ENCODE data around the gene SCGN.

The SCGN gene

DNA sequence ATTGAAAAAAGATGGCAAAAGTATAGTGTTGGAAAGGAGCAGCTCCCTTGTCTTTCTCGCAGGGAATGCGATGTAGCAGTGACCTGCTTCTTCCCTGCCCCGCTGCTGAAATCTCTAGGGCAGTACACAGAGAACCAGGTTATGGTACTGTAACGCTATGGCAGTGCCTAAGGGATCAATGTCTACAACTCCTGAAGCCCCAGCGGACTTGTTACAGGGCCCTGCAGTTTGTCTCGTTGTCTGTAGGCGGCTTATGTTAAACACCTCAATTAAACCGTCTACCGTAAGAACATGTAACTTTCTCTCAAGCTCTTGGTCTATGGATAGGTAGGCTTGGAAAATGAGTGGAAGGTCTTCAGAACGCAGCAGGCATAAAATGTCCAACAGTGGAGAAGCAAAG is 57.7 kb downstream of the SCGN start:
- TF ChIP-seq GATA2 (IDR thresholded peaks at IDR 0.05; ENCODE audit: low read depth, low read length) (no peak), GATA3 (IDR thresholded peaks at IDR 0.05; ENCODE audit: low read depth, low read length) (no peak)

DNA sequence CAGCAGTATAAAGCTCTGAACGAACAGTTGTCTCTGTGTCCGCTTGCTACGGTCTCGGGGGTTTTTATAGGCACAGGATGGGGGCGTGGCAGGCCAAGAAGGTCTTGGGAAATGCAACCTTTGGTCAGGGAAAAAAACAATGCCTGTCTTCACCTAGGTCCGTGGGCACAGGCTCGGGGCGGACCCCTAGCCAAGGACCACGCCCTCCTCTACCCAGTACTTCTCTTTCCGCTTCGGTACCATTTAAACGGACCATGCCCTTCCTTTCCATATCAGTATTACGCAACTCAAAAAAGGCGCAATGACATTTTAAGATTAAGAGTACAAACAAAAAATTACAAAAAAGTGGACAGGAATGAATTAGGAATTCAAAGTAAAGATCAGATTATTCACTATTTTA is 58.3 kb downstream of the SCGN start:
- TF ChIP-seq GATA2 (IDR thresholded peaks at IDR 0.05; ENCODE audit: low read depth, low read length) = no peak
- TF ChIP-seq GATA3 (IDR thresholded peaks at IDR 0.05; ENCODE audit: low read depth, low read length) = no peak

DNA sequence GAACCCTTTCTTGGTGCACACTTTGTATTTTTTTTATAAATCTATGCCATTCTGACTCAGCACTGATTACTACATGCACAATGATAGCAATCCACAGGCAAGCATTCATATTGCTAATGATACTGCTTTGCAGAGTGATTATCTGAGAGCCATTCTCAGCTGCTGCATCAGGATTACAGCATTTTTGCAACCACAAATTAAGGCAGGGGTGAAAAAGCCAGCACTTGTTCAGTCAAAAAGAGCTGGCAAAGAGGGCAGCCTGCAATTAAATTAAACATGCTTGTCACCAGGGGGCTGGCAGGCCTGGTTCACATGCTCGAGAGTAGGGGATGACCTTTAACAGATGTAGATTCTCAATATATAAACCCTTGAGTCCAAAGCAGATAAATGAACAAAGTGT is 61.8 kb downstream of the SCGN start:
- no peak for TF ChIP-seq GATA3 (IDR thresholded peaks at IDR 0.05; ENCODE audit: low read depth, low read length)
- TF ChIP-seq GATA2 (IDR thresholded peaks at IDR 0.05; ENCODE audit: low read depth, low read length) = no peak; the same call in 1 of the 2 replicates

DNA sequence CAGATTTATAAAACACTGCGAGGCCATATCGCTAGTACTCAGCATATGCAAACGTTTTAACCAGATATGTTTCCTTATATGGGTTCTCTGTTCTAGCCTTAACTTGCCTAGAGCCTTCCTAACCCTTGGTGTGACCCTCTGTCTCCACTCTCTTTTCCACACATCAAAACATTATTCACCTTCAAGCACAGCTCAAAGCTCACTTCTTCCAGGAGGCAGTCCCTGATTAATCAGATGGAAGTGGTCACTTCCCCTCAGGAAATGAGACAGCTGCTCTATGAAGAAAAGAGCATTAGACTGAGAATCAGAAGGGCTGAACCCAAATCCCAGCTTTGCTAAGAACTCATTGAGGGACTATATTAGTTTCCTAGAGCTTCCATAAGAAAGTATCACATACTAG is 62.8 kb downstream of the SCGN start:
- TF ChIP-seq GATA2 (IDR thresholded peaks at IDR 0.05; ENCODE audit: low read depth, low read length) = no peak
- TF ChIP-seq GATA3 (IDR thresholded peaks at IDR 0.05; ENCODE audit: low read depth, low read length) = no peak

DNA sequence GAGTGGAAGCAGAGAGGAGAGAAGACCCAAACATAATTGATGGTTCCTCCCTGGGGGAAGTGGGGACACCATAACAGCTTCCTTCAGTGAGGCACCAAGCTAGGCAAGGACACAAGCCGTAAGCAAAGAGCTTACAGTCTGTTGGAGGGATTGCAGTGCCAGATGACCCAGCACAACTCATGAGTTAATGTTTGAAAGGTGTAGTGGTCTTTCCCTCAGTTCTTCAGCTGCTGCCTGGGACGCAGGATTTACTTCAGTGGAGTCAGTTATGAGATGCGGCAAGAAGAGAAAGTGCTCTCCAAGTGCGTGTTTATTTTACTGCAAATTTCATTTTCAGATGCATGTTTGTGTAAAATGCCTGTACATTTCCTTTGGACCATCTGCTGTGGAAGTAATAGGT is 63.8 kb downstream of the SCGN start:
- no peak for TF ChIP-seq GATA2 (IDR thresholded peaks at IDR 0.05; ENCODE audit: low read depth, low read length)
- TF ChIP-seq GATA3 (IDR thresholded peaks at IDR 0.05; ENCODE audit: low read depth, low read length) = no peak

DNA sequence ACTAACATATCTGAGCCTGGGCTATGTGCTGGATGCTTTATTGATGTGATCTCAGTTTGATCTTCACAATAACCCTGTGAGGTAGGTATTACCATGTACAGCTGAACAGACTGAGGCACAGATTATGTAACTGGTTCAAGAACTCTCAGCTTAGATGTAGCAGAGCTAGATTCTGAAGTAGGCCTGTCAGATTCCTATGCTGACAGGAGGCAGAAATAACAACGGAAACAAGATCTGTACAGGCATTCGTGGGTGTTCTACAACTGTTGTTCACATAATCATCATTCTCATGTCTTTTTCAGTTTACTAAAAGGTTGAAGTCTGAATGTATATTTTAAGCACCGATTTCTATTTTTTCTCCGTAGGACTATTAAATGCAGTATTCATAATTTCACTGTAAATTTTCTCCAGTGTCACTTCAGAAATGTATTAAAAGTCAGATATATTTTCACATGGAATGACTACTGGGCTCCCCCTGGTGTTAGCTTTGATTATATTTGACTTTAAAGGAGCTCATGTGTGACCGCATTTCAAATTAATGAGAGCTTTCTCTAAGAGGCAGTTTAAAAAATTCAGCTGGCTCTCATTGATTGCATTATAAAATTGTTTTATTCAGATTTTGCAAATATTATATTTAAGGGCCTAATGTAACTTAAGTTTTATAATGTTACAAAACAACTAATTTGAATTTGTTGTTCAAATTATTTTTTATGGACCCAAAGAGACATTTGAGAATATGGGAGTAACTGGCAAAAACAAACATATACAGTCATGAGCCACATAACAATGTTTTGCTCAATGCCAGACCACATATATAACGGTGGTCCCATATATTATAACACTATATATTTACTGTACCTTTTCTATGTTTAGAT is 66.1 kb downstream of the SCGN start:
- TF ChIP-seq GATA3 (IDR thresholded peaks at IDR 0.05; ENCODE audit: low read depth, low read length) = no peak
- no peak for TF ChIP-seq GATA2 (IDR thresholded peaks at IDR 0.05; ENCODE audit: low read depth, low read length)

DNA sequence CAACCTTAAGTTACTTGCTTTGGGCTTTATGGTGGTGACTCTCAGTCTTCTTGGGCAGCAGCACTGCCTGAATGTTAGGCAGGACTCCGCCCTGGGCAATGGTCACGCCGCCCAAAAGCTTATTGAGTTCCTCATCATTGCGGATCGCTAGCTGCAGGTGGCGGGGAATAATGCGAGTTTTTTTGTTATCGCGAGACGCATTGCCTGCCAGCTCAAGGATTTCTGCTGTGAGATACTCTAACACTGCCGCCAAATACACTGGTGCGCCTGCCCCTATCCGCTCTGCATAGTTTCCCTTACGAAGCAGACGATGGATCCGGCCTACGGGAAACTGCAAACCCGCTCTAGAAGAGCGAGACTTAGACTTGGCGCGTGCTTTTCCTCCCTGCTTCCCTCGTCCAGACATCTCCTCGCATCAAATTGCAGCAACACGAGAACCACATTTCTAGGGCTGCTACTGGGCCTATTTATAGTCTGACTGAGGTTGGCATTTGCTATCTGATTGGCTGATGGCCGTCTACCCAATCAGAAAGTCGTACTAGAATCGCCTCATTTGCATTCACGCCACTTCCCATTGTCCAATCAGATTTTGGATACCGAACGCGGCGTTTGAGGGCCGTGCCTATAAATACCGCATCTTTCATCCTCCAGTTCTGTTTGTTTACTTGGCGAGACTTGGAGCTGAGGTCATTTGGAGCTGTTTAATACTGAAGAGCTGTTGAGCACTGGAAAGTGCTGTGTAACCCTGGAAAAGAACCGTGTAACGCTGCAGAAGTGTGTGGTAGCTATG is 74.3 kb downstream of the SCGN start:
- TF ChIP-seq GATA3 (IDR thresholded peaks at IDR 0.05; ENCODE audit: low read depth, low read length) (no peak), GATA2 (IDR thresholded peaks at IDR 0.05; ENCODE audit: low read depth, low read length) (no peak)

DNA sequence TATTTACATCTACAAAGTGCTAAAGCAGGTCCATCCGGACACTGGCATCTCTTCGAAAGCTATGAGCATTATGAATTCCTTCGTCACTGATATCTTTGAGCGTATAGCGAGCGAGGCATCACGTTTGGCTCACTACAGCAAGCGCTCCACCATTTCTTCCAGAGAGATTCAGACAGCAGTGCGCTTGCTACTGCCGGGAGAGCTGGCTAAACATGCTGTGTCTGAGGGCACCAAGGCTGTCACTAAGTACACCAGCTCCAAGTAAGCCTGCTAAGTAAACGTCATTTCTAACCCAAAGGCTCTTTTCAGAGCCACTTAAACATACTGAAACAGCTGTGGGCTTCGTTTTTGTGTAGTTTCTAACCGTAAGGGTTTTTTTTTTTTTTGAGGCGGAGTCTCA is 75.0 kb downstream of the SCGN start:
- TF ChIP-seq GATA2 (IDR thresholded peaks at IDR 0.05; ENCODE audit: low read depth, low read length) = no peak
- no peak for TF ChIP-seq GATA3 (IDR thresholded peaks at IDR 0.05; ENCODE audit: low read depth, low read length)

DNA sequence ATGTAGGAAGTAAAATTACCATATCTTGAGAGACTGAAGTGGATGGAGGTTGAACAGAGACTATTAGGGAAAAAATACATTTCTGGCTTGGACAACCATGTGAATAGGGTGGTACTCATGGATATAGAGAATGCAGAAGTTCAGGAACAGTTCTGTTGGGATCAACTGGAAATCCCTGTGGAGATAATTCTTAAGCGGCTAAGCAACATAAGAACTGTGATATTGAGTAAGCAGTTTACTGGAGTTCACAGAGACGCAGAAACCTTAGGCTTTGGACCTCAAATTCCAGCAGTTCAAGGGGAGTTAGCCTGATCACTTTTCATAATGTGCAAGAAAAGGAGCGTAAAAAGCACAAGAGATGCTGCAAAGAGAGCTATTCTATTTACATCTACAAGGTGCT is 78.9 kb downstream of the SCGN start:
- no peak for TF ChIP-seq GATA3 (IDR thresholded peaks at IDR 0.05; ENCODE audit: low read depth, low read length)
- TF ChIP-seq GATA2 (IDR thresholded peaks at IDR 0.05; ENCODE audit: low read depth, low read length) = no peak

DNA sequence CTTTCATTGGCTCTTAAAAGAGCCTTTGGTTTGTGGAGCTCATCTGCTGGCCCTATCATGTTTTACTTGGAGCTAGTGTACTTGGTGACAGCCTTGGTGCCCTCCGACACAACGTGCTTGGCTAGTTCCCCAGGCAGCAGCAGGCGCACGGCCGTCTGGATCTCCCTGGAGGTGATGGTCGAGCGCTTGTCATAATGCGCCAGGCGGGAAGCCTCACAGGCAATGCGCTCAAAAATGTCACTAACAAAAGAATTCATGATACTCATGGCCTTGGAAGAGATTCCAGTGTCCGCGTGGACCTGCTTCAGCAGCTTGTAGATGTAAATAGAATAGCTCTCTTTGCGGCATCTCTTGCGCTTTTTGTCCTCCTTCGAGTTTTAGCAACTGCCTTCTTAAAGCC is 79.7 kb downstream of the SCGN start:
- TF ChIP-seq GATA2 (IDR thresholded peaks at IDR 0.05; ENCODE audit: low read depth, low read length) = no peak
- no peak for TF ChIP-seq GATA3 (IDR thresholded peaks at IDR 0.05; ENCODE audit: low read depth, low read length)

DNA sequence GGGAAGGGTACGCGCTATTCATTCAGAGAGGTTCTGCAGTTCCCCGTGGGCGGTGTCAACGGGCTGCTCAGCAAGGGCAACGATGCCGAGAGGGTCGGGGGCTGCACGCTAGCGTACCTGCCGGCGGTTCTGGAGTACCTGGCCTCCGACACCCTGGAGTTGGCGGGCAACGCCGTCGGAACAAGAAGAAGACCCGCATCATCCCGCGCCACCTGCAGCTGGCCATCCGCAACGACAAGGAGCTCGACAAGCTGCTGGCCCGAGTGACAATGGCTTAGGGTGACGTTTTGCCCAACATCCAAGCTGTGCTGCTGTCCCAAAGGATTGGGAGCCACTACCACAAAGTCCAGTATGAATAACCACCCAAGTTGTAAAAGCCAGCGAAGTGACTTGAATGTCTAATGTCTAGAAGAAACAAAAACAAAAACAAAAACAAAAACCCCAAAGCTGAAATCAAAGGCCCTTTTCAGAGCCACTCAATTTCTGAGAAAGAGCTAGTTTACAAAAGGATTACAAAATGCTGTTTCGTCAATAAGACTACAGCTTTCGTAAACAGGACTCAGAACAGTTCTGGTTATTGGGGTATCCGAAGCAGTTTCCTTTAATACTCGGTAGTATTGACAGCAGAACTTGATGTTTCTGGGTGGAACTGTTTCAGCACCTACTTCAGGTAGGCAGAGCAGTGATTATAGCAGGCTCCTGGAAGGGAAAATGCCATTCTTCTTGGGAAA is 80.6 kb downstream of the SCGN start:
- TF ChIP-seq GATA2 (IDR thresholded peaks at IDR 0.05; ENCODE audit: low read depth, low read length) (no peak), GATA3 (IDR thresholded peaks at IDR 0.05; ENCODE audit: low read depth, low read length) (no peak)

DNA sequence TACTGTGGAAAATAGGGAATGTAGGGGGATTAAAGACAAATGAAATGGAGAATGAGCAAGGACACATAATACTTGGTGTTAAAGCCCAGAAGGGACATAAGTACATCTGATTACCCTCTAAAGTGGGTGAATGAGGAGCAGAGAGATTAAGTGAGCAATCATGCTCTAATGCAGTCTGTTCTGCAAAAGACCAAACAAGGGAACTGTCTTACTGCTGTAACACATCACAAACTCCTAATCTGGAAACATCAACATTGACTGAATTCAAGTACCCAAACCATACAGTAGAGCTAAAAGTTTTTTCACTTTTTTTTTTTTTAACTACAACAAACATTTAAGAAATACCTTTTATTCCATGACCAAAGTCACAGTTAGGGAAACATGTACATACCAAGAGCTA is 83.2 kb downstream of the SCGN start:
- TF ChIP-seq GATA2 (IDR thresholded peaks at IDR 0.05; ENCODE audit: low read depth, low read length) (no peak), GATA3 (IDR thresholded peaks at IDR 0.05; ENCODE audit: low read depth, low read length) (no peak)

DNA sequence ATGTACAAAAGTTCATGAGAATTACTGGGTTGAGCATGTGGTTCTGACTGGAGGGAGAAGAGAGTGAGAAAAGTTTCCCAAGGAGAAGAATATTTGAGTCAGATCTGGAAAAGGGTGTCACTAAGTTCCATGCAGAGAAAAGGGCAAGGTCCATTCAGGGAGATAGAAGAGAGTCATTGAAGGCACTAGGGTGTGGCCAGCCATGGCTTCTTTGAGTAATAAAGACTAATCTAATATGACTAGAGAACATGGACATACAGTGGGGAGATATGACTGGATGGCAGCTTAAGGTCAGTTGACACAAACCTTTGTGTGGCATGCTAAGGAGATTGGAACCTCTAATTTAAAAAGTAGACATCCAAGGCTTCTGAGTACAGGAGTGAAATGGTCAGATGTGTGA is 91.9 kb downstream of the SCGN start:
- TF ChIP-seq GATA3 (IDR thresholded peaks at IDR 0.05; ENCODE audit: low read depth, low read length) (no peak), GATA2 (IDR thresholded peaks at IDR 0.05; ENCODE audit: low read depth, low read length) (no peak)

DNA sequence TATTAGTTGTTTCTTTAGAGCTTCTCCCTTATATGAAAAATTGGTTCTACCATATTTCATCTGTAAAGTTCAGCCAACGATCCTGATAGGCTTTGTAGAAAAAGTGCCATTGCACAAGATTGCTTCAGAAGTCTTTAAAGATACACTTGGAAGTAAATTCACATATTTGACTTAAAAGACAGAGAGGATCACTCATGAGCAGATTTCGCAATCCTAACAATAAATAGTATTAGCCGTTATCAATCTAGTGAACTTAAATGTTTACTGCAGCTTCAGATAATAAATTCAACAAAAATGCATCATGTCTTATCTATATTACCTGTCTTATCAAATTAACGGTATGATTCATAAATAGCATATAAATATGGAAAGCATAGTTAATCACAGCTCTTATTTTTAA is 93.8 kb downstream of the SCGN start:
- TF ChIP-seq GATA3 (IDR thresholded peaks at IDR 0.05; ENCODE audit: low read depth, low read length) (no peak), GATA2 (IDR thresholded peaks at IDR 0.05; ENCODE audit: low read depth, low read length) (no peak)
